Loucy (cell line): Measurements from ENCODE around the gene LYRM9.

Experiments
- H2AFZ ChIP-seq: fragments of 200-600 bp; sonication (generic); 2 replicates; pipeline ENCODE4 v1.6.0; 2016; ENCODE audit warnings: antibody characterized with exemption, mild to moderate bottlenecking, low read length, moderate library complexity
- H3F3A ChIP-seq: fragments of 200-600 bp; 2 replicates; pipeline ENCODE4 v1.6.0; 2016; ENCODE audit warnings: antibody characterized with exemption, low read depth, mild to moderate bottlenecking
- H3K27me3 ChIP-seq: fragments of 200-600 bp; sonication (generic); 2 replicates; pipeline ENCODE4 v1.6.1; 2014; ENCODE audit warnings: low read length, mild to moderate bottlenecking; ENCODE audit not compliant: insufficient read depth, poor library complexity, severe bottlenecking
- H3K36me3 ChIP-seq: fragments of 200-600 bp; sonication (generic); 2 replicates; pipeline ENCODE4 v1.6.1; 2016; ENCODE audit warnings: low read length; ENCODE audit not compliant: insufficient read depth
- H3K4me1 ChIP-seq: fragments of 200-600 bp; sonication (generic); 2 replicates; pipeline ENCODE4 v1.5.1; 2014; ENCODE audit warnings: low read length, mild to moderate bottlenecking; ENCODE audit not compliant: insufficient read depth, poor library complexity, severe bottlenecking
- H3K4me2 ChIP-seq: fragments of 200-600 bp; sonication (generic); 2 replicates; pipeline ENCODE4 v1.6.0; 2014; ENCODE audit warnings: antibody characterized with exemption, low read length, low read depth, mild to moderate bottlenecking; ENCODE audit not compliant: poor library complexity, severe bottlenecking
- H3K4me3 ChIP-seq: fragments of 200-600 bp; sonication (generic); 2 replicates; pipeline ENCODE4 v1.5.1; 2014; ENCODE audit warnings: low read length, mild to moderate bottlenecking, mixed read lengths; ENCODE audit not compliant: poor library complexity, severe bottlenecking
- H3K79me2 ChIP-seq: fragments of 200-600 bp; sonication (generic); 2 replicates; pipeline ENCODE4 v1.6.1; 2014; ENCODE audit warnings: low read length; ENCODE audit not compliant: insufficient read depth
- H3K9ac ChIP-seq: fragments of 200-600 bp; sonication (generic); 2 replicates; pipeline ENCODE4 v1.6.0; 2014; ENCODE audit warnings: mild to moderate bottlenecking, low read depth, low read length, moderate library complexity; ENCODE audit not compliant: poor library complexity, severe bottlenecking
- H3K9me2 ChIP-seq: fragments of 200-600 bp; sonication (generic); replicated peaks from 2 replicates; pipeline ENCODE4 v1.6.1; 2016; ENCODE audit warnings: low read depth, low read length, mixed read lengths
- H3K9me3 ChIP-seq: fragments of 200-600 bp; sonication (generic); 2 replicates; pipeline ENCODE4 v1.6.1; 2014; ENCODE audit warnings: mild to moderate bottlenecking, antibody characterized with exemption, low read length, low read depth; ENCODE audit not compliant: insufficient read depth
- H4K20me1 ChIP-seq: fragments of 200-600 bp; sonication (generic); 2 replicates; pipeline ENCODE4 v1.6.0; 2014; ENCODE audit warnings: antibody characterized with exemption, low read length, mild to moderate bottlenecking; ENCODE audit not compliant: insufficient read depth, poor library complexity, severe bottlenecking
- EZH2phosphoT487 ChIP-seq: fragments of 200-600 bp; IDR thresholded peaks from 2 replicates; pipeline ENCODE4 v1.6.1; 2018; ENCODE audit warnings: antibody characterized with exemption, mild to moderate bottlenecking, moderate library complexity, borderline replicate concordance
- TF ChIP-seq, protein P1 (sequence below): fragments of 200-600 bp; sonication (generic); conservative IDR thresholded peaks from 2 replicates; pipeline ENCODE4 v1.5.1; 2014; ENCODE audit warnings: mild to moderate bottlenecking, antibody characterized with exemption, low read length

LYRM9 gene

DNA sequence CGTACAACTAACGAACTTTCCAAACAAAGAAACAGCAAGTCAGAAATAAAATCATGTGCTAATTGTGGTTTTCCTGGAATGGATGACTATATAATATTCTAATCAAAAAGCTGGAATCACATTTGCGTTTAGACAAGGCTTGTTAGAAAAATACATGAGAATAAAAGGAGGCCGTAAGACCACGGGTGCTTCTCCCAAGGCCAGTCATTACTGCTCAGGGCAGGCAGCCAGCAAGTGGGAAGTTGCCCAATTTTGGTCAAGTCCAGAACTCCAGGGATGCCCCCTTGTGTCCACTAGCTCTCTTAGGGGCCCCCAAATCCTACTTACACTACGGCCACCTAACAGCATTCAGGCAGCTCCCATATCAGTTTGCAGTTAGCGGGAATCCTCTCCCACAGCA, 25.9 kb upstream of the LYRM9 start:
- Histone ChIP-seq H3K27me3 (no peaks in the 10 kb centered on the region), H3K9me2 (no peaks in the 10 kb centered on the region), H3K4me1 (no peaks in the 10 kb centered on the region), H2AFZ (no peak overlapping the region), H3K36me3 (no peaks in the 10 kb centered on the region), H3K4me3 (no peak overlapping the region), H4K20me1 (no peaks in the 10 kb centered on the region), H3K4me2 (no peak overlapping the region), H3F3A (no peaks in the 10 kb centered on the region), H3K9me3 (no peaks in the 10 kb centered on the region), H3K9ac (no peak overlapping the region), H3K79me2 (no peaks in the 10 kb centered on the region)
- no peak for TF ChIP-seq EZH2phosphoT487
- TF ChIP-seq, protein P1, sequence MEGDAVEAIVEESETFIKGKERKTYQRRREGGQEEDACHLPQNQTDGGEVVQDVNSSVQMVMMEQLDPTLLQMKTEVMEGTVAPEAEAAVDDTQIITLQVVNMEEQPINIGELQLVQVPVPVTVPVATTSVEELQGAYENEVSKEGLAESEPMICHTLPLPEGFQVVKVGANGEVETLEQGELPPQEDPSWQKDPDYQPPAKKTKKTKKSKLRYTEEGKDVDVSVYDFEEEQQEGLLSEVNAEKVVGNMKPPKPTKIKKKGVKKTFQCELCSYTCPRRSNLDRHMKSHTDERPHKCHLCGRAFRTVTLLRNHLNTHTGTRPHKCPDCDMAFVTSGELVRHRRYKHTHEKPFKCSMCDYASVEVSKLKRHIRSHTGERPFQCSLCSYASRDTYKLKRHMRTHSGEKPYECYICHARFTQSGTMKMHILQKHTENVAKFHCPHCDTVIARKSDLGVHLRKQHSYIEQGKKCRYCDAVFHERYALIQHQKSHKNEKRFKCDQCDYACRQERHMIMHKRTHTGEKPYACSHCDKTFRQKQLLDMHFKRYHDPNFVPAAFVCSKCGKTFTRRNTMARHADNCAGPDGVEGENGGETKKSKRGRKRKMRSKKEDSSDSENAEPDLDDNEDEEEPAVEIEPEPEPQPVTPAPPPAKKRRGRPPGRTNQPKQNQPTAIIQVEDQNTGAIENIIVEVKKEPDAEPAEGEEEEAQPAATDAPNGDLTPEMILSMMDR, result no peak

DNA sequence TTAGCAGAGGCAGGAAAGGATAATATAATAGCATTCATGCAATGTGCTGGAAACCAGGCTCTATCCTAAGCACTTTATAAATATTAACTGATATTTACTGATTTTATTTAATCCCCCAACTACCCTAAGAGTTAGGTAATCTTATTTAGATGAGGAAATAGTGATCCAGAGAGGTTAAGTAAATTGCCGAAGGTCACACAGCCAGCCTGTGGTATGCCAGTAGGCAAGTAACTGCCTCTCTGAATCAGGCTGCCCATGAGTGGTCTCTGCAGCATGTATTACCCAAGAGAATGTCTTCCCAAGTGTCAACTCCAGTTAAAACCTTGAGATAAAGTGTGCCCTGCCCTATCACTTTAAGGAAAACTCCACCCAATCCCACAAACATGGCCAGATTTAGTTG, 25.3 kb upstream of the LYRM9 start:
- Histone ChIP-seq H2AFZ (no peak overlapping the region), H3K36me3 (no peaks in the 10 kb centered on the region), H3K9me2 (no peaks in the 10 kb centered on the region), H3K4me1 (no peaks in the 10 kb centered on the region), H3K9me3 (no peaks in the 10 kb centered on the region), H3K27me3 (no peaks in the 10 kb centered on the region), H3K9ac (no peak overlapping the region), H3F3A (no peaks in the 10 kb centered on the region), H3K4me3 (no peak overlapping the region), H3K79me2 (no peaks in the 10 kb centered on the region), H3K4me2 (no peak overlapping the region), H4K20me1 (no peaks in the 10 kb centered on the region)
- TF ChIP-seq EZH2phosphoT487, result no peak
- TF ChIP-seq, protein P1, result no peak

DNA sequence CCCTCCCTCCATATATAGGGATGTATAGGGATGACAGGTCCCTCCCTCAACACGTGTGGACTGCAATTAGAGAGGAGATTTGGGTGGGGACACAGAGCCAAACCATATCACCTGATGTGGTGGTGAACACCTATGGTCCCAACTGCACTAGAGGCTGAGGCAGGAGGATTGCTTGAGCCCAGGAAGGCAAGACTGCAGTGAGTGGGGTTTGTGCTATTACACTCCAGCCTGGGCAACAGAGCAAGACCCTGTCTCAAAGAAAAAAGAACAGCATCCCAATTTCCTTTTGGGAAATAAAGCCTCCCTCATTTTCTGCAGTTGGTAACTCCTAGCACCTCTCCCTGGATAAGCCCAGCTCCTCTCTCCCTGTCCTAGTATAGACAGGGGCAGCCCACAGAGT, 23.8 kb upstream of the LYRM9 start:
- no peak overlapping the region for H3K4me3 ChIP-seq
- H3K9me3 ChIP-seq, result no peaks in the 10 kb centered on the region

More for the DNA sequence above, 23.8 kb upstream of the LYRM9 start:
- no peaks in the 10 kb centered on the region for H3K79me2 ChIP-seq
- no peaks in the 10 kb centered on the region for H3K4me1 ChIP-seq
- H3K9me2 ChIP-seq, result no peaks in the 10 kb centered on the region
- no peak for TF ChIP-seq EZH2phosphoT487
- TF ChIP-seq, protein P1, result no peak
- H3K36me3 ChIP-seq, result no peaks in the 10 kb centered on the region
- no peaks in the 10 kb centered on the region for H4K20me1 ChIP-seq
- H2AFZ ChIP-seq, result no peak overlapping the region
- H3F3A ChIP-seq, result no peaks in the 10 kb centered on the region
- H3K9ac ChIP-seq, result no peak overlapping the region
- H3K4me2 ChIP-seq, result no peak overlapping the region
- no peaks in the 10 kb centered on the region for H3K27me3 ChIP-seq
